GM23248 (cell line): ENCODE results near the gene KCNG2.

Source experiments
- EZH2 ChIP-seq: fragments of 200-600 bp; sonication (generic); IDR thresholded peaks from 2 replicates; pipeline ENCODE4 v1.6.1; 2018; ENCODE audit warnings: antibody characterized with exemption, mild to moderate bottlenecking; ENCODE audit not compliant: insufficient read depth, poor library complexity, severe bottlenecking
- EZH2phosphoT487 ChIP-seq: fragments of 200-600 bp; sonication (generic); IDR thresholded peaks from 2 replicates; pipeline ENCODE4 v1.6.1; 2018; ENCODE audit warnings: antibody characterized with exemption, moderate library complexity, mild to moderate bottlenecking, low read depth; ENCODE audit not compliant: insufficient read depth

DNA sequence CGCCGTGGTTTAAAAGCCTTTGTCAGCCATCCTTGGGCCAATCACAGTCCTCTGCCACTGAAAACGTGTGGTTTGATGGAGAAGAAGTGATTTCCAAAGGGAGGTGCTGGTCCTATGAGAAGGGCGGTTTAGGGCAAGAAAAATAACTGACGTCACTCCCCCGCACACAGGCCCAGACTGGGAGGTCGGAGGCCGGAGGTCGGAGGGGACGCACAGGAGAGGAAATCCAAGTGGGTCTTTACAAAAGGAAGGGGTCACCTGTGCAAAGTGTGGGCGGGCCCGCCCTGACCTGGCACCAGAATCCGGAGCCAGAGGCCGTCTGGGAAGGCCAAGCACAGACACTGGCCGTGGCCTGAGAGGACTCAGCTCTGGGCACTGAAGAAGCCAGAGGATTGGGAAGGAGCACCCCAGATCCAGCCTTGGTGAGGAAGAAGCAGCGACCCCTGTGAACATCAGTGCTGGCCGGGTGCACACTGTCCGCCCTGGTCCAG, 18.0 kb upstream of the KCNG2 start:
- no peak for TF ChIP-seq EZH2phosphoT487
- no peak for TF ChIP-seq EZH2
